Measurements from ENCODE around the gene TNFAIP8L3. TPM values are rescaled to one million over a fixed set of nuclear protein-coding genes. Genes with fewer than 3 reads are reported as not detected.

TNFAIP8L3 gene
- total and polyA plus RNA-seq, 4 donors, result 24.5 to 48.4 (median 27.2) TPM

DNA sequence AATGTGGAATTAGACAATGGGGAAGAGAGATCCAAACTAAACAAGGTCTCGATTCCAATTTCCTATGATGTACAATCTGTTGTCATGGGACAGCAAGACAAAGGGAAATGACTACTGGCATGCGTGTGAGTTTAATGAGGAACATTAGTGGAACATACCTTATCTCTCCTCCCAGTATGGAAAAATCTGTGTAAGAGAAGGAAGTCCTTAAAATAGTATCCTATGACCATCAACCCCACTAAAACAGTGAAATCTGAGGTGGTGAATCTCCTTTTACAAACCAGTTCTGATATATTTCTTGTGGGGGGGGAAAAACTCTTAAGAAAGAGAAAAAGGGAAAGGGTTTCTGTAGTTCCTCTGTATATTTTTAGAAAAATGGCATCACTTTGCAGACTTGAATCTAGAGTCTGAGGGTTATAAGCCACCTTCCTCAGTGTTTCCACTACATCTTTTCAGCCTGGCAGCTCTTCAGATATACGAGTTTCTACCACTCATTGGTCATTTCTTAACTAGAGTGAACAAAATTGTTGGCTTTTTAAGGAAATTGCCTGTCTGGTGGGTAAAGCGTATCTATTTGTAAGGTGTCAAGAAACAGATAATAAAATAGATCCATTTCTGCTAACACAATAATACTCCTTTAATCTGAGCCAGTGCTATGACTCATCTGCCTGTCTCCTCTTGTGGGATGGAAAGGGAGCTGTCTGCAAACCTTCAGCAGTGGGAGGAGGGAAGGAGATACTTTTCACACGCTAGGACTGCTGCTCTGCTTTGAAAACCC, 3.0 kb upstream of the TNFAIP8L3 start:
- intact Hi-C loops (cut with DNase I), result no loop called here
- Histone ChIP-seq H3K4me3 (ENCODE audit: low read length in 2 of 2) (no peak overlapping the region), H3K27me3 (ENCODE audit: control insufficient read depth in 1 of 2, insufficient read depth in 2 of 2, low read length in 1 of 2) (no peaks in the 10 kb centered on the region), H3K4me1 (ENCODE audit: control insufficient read depth in 1 of 2, insufficient read depth in 2 of 2, low read length in 2 of 2) (no peaks in the 10 kb centered on the region), H3K27ac (ENCODE audit: low read depth in 1 of 2, low read length in 2 of 2) (no peak overlapping the region), H3K36me3 (ENCODE audit: control insufficient read depth in 1 of 2, insufficient read depth in 2 of 2, low read length in 1 of 2) (no peaks in the 10 kb centered on the region), H3K9me3 (ENCODE audit: control insufficient read depth, low read length) (no peaks in the 10 kb centered on the region)
- WGBS, 2 donors, result 46% methylated on average over 5 of the region's 5 CpGs
- no peak for ATAC-seq (ENCODE audit: low FRiP score)
- DNase-seq, result no peak

GRCh38 chr15:51096976-51097375, 2.3 kb upstream of the TNFAIP8L3 start:
- intact Hi-C loops (cut with DNase I), result no loop called here
- ATAC-seq (ENCODE audit: low FRiP score), result no peak
- Histone ChIP-seq H3K27me3 (ENCODE audit: control insufficient read depth in 1 of 2, insufficient read depth in 2 of 2, low read length in 1 of 2) (no peaks in the 10 kb centered on the region), H3K4me3 (ENCODE audit: low read length in 2 of 2) (no peak overlapping the region), H3K4me1 (ENCODE audit: control insufficient read depth in 1 of 2, insufficient read depth in 2 of 2, low read length in 2 of 2) (no peaks in the 10 kb centered on the region), H3K27ac (ENCODE audit: low read depth in 1 of 2, low read length in 2 of 2) (no peak overlapping the region), H3K36me3 (ENCODE audit: control insufficient read depth in 1 of 2, insufficient read depth in 2 of 2, low read length in 1 of 2) (no peaks in the 10 kb centered on the region), H3K9me3 (ENCODE audit: control insufficient read depth, low read length) (no peaks in the 10 kb centered on the region)
- DNase-seq, result no peak
- 93% methylated on average over 1 of the region's 1 CpG for WGBS, 2 donors

GRCh38 chr15:51095681-51096331, 1.1 kb upstream of the TNFAIP8L3 start:
- no peak for DNase-seq
- no peaks in the 10 kb centered on the region for H3K27me3 ChIP-seq (ENCODE audit: control insufficient read depth in 1 of 2, insufficient read depth in 2 of 2, low read length in 1 of 2)
- H3K27ac ChIP-seq (ENCODE audit: low read depth in 1 of 2, low read length in 2 of 2), result no peak overlapping the region
- H3K36me3 ChIP-seq (ENCODE audit: control insufficient read depth in 1 of 2, insufficient read depth in 2 of 2, low read length in 1 of 2), result no peaks in the 10 kb centered on the region
- intact Hi-C loops (cut with DNase I), result no loop called here
- peak overlapping the region; percentile 71 to 87 for H3K4me3 ChIP-seq (ENCODE audit: low read length in 2 of 2)
- no peaks in the 10 kb centered on the region for H3K4me1 ChIP-seq (ENCODE audit: control insufficient read depth in 1 of 2, insufficient read depth in 2 of 2, low read length in 2 of 2)
- no peaks in the 10 kb centered on the region for H3K9me3 ChIP-seq (ENCODE audit: control insufficient read depth, low read length)
- ATAC-seq (ENCODE audit: low FRiP score), result no peak
- 54 to 56% methylated on average over 6 of the region's 6 CpGs for WGBS, 2 donors

- H3K36me3 ChIP-seq (ENCODE audit: control insufficient read depth in 1 of 2, insufficient read depth in 2 of 2, low read length in 1 of 2), result no peaks in the 10 kb centered on the region
- intact Hi-C loops (cut with DNase I), result no loop called here
- H3K27ac ChIP-seq (ENCODE audit: low read depth in 1 of 2, low read length in 2 of 2), result peak overlapping the region; percentile 29 to 80
- 1 to 2% methylated on average over 58 to 65 of the region's 65 CpGs for WGBS, 2 donors
- ATAC-seq (ENCODE audit: low FRiP score) (peak; percentile 61), DNase-seq (peak; percentile 68 to 88)
- no peaks in the 10 kb centered on the region for H3K27me3 ChIP-seq (ENCODE audit: control insufficient read depth in 1 of 2, insufficient read depth in 2 of 2, low read length in 1 of 2)
- H3K9me3 ChIP-seq (ENCODE audit: control insufficient read depth, low read length), result no peaks in the 10 kb centered on the region
- H3K4me3 ChIP-seq (ENCODE audit: low read length in 2 of 2), result peak overlapping the region; percentile 71 to 87
- H3K4me1 ChIP-seq (ENCODE audit: control insufficient read depth in 1 of 2, insufficient read depth in 2 of 2, low read length in 2 of 2), result no peaks in the 10 kb centered on the region
Observed at GRCh38 chr15:51093839-51094605, 684 bp downstream of the TNFAIP8L3 start.

GRCh38 chr15:51093488-51093838, 1.2 kb downstream of the TNFAIP8L3 start:
- intact Hi-C loops (cut with DNase I), result no loop called here
- WGBS, 2 donors, result 29 to 39% methylated on average over 21 of the region's 21 CpGs
- ATAC-seq (ENCODE audit: low FRiP score), result no peak

GRCh38 chr15:51092480-51093040, 2.1 kb downstream of the TNFAIP8L3 start:
- intact Hi-C loops (cut with DNase I), result no loop called here
- no peaks in the 10 kb centered on the region for H3K27me3 ChIP-seq (ENCODE audit: control insufficient read depth in 1 of 2, insufficient read depth in 2 of 2, low read length in 1 of 2)
- H3K36me3 ChIP-seq (ENCODE audit: control insufficient read depth in 1 of 2, insufficient read depth in 2 of 2, low read length in 1 of 2), result no peaks in the 10 kb centered on the region
- no peak for ATAC-seq (ENCODE audit: low FRiP score)
- H3K9me3 ChIP-seq (ENCODE audit: control insufficient read depth, low read length), result no peaks in the 10 kb centered on the region
- no peaks in the 10 kb centered on the region for H3K4me1 ChIP-seq (ENCODE audit: control insufficient read depth in 1 of 2, insufficient read depth in 2 of 2, low read length in 2 of 2)
- peak overlapping the region in 1 of 2 donors; percentile 42 for H3K27ac ChIP-seq (ENCODE audit: low read depth in 1 of 2, low read length in 2 of 2)
- no peak overlapping the region for H3K4me3 ChIP-seq (ENCODE audit: low read length in 2 of 2)
- WGBS, 2 donors, result 71 to 80% methylated on average over 12 of the region's 12 CpGs
- DNase-seq, result no peak

More at GRCh38 chr15:51093488-51093838, 1.2 kb downstream of the TNFAIP8L3 start:
- Histone ChIP-seq H3K27me3 (ENCODE audit: control insufficient read depth in 1 of 2, insufficient read depth in 2 of 2, low read length in 1 of 2) (no peaks in the 10 kb centered on the region), H3K36me3 (ENCODE audit: control insufficient read depth in 1 of 2, insufficient read depth in 2 of 2, low read length in 1 of 2) (no peaks in the 10 kb centered on the region), H3K9me3 (ENCODE audit: control insufficient read depth, low read length) (no peaks in the 10 kb centered on the region), H3K27ac (ENCODE audit: low read depth in 1 of 2, low read length in 2 of 2) (peak overlapping the region in 1 of 2 donors; percentile 29), H3K4me1 (ENCODE audit: control insufficient read depth in 1 of 2, insufficient read depth in 2 of 2, low read length in 2 of 2) (no peaks in the 10 kb centered on the region), H3K4me3 (ENCODE audit: low read length in 2 of 2) (peak overlapping the region; percentile 8 to 87)
- DNase-seq, result no peak

- intact Hi-C loops (cut with DNase I), result no loop called here
- whole genome bisulfite sequencing, 2 donors, result 62 to 64% methylated on average over 3 of the region's 3 CpGs
- ATAC-seq (ENCODE audit: low FRiP score), result no peak
- no peak overlapping the region for H3K27ac ChIP-seq (ENCODE audit: low read depth in 1 of 2, low read length in 2 of 2)
- H3K4me1 ChIP-seq (ENCODE audit: control insufficient read depth in 1 of 2, insufficient read depth in 2 of 2, low read length in 2 of 2), result no peaks in the 10 kb centered on the region
- no peak overlapping the region for H3K4me3 ChIP-seq (ENCODE audit: low read length in 2 of 2)
- H3K27me3 ChIP-seq (ENCODE audit: control insufficient read depth in 1 of 2, insufficient read depth in 2 of 2, low read length in 1 of 2), result no peaks in the 10 kb centered on the region
- H3K9me3 ChIP-seq (ENCODE audit: control insufficient read depth, low read length), result no peaks in the 10 kb centered on the region
- no peak for DNase-seq
- no peaks in the 10 kb centered on the region for H3K36me3 ChIP-seq (ENCODE audit: control insufficient read depth in 1 of 2, insufficient read depth in 2 of 2, low read length in 1 of 2)
Observed at GRCh38 chr15:51090753-51091152, 4.0 kb downstream of the TNFAIP8L3 start.

GRCh38 chr15:51089699-51090453, 4.8 kb downstream of the TNFAIP8L3 start:
- Histone ChIP-seq H3K36me3 (ENCODE audit: control insufficient read depth in 1 of 2, insufficient read depth in 2 of 2, low read length in 1 of 2) (no peaks in the 10 kb centered on the region), H3K4me1 (ENCODE audit: control insufficient read depth in 1 of 2, insufficient read depth in 2 of 2, low read length in 2 of 2) (no peaks in the 10 kb centered on the region), H3K27ac (ENCODE audit: low read depth in 1 of 2, low read length in 2 of 2) (peak overlapping the region in 1 of 2 donors; percentile 20), H3K9me3 (ENCODE audit: control insufficient read depth, low read length) (no peaks in the 10 kb centered on the region), H3K4me3 (ENCODE audit: low read length in 2 of 2) (no peak overlapping the region), H3K27me3 (ENCODE audit: control insufficient read depth in 1 of 2, insufficient read depth in 2 of 2, low read length in 1 of 2) (no peaks in the 10 kb centered on the region)
- 75 to 77% methylated on average over 4 of the region's 4 CpGs for WGBS, 2 donors
- intact Hi-C loops (cut with DNase I), result no loop called here
- DNase-seq, result no peak
- ATAC-seq (ENCODE audit: low FRiP score), result no peak
